Activated naive CD8-positive, alpha-beta T cell (primary cell): Measurements from ENCODE around the gene MAN1A1.

Experiments used
- H3K27ac Mint-ChIP-seq: one replicate; pipeline ENCODE4 v1.8.0; 2021; ENCODE audit warnings: mixed read lengths
- H3K27me3 Mint-ChIP-seq: one replicate; pipeline ENCODE4 v1.8.0; 2021; ENCODE audit warnings: mixed read lengths
- H3K36me3 Mint-ChIP-seq: one replicate; pipeline ENCODE4 v1.8.0; 2021; ENCODE audit warnings: mixed read lengths
- H3K4me1 Mint-ChIP-seq: one replicate; pipeline ENCODE4 v1.8.0; 2021; ENCODE audit warnings: low read depth, mixed read lengths
- H3K4me3 Mint-ChIP-seq: one replicate; pipeline ENCODE4 v1.8.0; 2021; ENCODE audit warnings: mild to moderate bottlenecking, mixed read lengths
- H3K9me3 Mint-ChIP-seq: one replicate; pipeline ENCODE4 v1.8.0; 2021; ENCODE audit warnings: low read depth, mixed read lengths

Gene MAN1A1

DNA sequence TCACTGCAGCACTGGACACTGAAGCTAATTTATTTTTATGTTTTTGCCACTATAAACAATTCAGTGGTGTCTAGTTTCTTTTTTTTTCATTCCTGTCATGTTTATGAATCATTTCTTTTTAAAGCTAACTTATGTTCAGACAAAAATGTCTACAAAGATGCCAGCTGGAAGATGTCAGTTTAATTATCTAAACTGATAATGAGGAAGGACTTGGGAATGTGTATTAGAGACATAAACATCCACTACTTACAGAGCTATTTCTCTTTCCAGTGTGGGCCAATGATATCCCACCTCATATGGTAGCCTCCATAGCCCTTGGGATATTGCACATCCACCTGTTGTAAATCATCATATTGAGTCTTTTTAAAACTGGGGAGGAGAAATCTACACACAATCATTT, 139.0 kb downstream of the MAN1A1 start:
- no peak overlapping the region for H3K27ac Mint-ChIP-seq
- no peaks in the 10 kb centered on the region for H3K4me1 Mint-ChIP-seq
- H3K36me3 Mint-ChIP-seq, result peaks cover 8% of the 10 kb centered on the region

GRCh38 chr6:119209452-119210205, 139.9 kb downstream of the MAN1A1 start:
- H3K27me3 Mint-ChIP-seq, result no peaks in the 10 kb centered on the region
- no peak overlapping the region for H3K27ac Mint-ChIP-seq
- no peak overlapping the region for H3K4me3 Mint-ChIP-seq
- peaks cover 9% of the 10 kb centered on the region for H3K36me3 Mint-ChIP-seq
- no peaks in the 10 kb centered on the region for H3K4me1 Mint-ChIP-seq
- H3K9me3 Mint-ChIP-seq, result no peaks in the 10 kb centered on the region

More for the DNA sequence above, 139.0 kb downstream of the MAN1A1 start:
- no peaks in the 10 kb centered on the region for H3K27me3 Mint-ChIP-seq
- H3K9me3 Mint-ChIP-seq, result no peaks in the 10 kb centered on the region
- H3K4me3 Mint-ChIP-seq, result no peak overlapping the region

DNA sequence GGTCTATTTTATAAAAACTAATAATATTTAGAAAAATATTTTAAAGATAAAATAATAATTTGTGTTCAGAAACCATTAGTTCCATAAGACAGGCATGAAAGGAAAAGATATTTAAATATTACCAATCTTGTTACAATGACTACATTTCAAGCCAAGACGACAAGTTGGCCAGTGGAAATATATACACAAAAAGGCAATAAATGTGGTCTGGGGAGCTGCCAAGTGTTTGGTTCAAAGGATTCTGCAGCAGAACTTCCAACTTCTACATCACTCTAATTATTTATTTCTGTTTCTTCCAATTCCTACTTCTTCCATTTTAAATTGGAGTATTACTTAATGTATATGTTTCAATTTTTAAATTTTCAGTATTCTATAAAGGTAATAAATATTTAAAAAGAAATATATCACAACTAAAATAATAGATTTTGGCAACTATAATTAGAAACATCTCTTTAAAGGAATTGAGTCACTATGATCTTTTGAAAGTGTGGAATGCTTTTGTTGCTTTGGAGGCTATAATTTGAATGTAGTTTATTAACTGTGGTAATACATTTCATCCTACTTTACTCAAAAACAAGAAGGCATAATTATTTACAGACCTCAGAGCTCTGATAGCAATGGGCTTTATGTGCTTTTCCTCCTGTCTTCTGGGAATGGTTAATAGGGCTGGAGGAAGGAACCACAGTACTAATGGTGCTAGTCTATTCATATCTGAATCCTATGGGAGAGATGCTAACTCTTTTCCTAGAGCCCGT, 141.4 kb downstream of the MAN1A1 start:
- Mint-ChIP-seq H3K9me3 (no peaks in the 10 kb centered on the region), H3K4me1 (no peaks in the 10 kb centered on the region), H3K36me3 (peaks cover 15% of the 10 kb centered on the region), H3K27me3 (no peaks in the 10 kb centered on the region), H3K4me3 (no peak overlapping the region), H3K27ac (no peak overlapping the region)

GRCh38 chr6:119207327-119207726, 142.2 kb downstream of the MAN1A1 start:
- H3K36me3 Mint-ChIP-seq, result peaks cover 21% of the 10 kb centered on the region
- H3K27me3 Mint-ChIP-seq, result no peaks in the 10 kb centered on the region
- H3K4me3 Mint-ChIP-seq, result no peak overlapping the region
- H3K27ac Mint-ChIP-seq, result no peak overlapping the region
- H3K9me3 Mint-ChIP-seq, result no peaks in the 10 kb centered on the region
- no peaks in the 10 kb centered on the region for H3K4me1 Mint-ChIP-seq

- Mint-ChIP-seq H3K9me3 (no peaks in the 10 kb centered on the region), H3K36me3 (peaks cover 22% of the 10 kb centered on the region), H3K27me3 (no peaks in the 10 kb centered on the region), H3K4me3 (no peak overlapping the region), H3K4me1 (no peaks in the 10 kb centered on the region), H3K27ac (no peak overlapping the region)
These were observed 143.5 kb downstream of the MAN1A1 start for GRCh38 chr6:119205911-119206618.

- H3K4me1 Mint-ChIP-seq, result no peaks in the 10 kb centered on the region
These were observed 144.8 kb downstream of the MAN1A1 start for GRCh38 chr6:119204719-119205118.

DNA sequence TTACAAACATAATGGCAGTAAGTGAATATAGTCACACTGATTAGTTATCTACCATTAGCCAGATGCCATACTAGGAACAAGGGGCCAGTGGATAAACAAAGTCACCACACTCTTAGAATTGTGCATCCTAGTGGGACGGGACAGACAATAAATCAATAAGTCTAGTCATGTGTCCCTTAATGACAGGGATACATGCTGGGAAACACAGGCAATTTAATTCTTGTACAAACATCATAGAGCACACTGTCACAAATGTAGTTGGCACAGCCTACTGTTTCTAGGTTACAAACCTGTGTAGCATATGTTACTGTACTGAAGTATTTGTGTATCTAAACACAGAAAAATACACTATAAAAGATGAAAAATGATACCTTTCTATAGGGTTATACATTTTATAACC, 148.1 kb downstream of the MAN1A1 start:
- H3K9me3 Mint-ChIP-seq, result no peaks in the 10 kb centered on the region
- H3K36me3 Mint-ChIP-seq, result peaks cover 31% of the 10 kb centered on the region

More at GRCh38 chr6:119204719-119205118, 144.8 kb downstream of the MAN1A1 start:
- no peaks in the 10 kb centered on the region for H3K27me3 Mint-ChIP-seq
- H3K9me3 Mint-ChIP-seq, result no peaks in the 10 kb centered on the region
- H3K4me3 Mint-ChIP-seq, result no peak overlapping the region
- no peak overlapping the region for H3K27ac Mint-ChIP-seq
- peaks cover 23% of the 10 kb centered on the region for H3K36me3 Mint-ChIP-seq

DNA sequence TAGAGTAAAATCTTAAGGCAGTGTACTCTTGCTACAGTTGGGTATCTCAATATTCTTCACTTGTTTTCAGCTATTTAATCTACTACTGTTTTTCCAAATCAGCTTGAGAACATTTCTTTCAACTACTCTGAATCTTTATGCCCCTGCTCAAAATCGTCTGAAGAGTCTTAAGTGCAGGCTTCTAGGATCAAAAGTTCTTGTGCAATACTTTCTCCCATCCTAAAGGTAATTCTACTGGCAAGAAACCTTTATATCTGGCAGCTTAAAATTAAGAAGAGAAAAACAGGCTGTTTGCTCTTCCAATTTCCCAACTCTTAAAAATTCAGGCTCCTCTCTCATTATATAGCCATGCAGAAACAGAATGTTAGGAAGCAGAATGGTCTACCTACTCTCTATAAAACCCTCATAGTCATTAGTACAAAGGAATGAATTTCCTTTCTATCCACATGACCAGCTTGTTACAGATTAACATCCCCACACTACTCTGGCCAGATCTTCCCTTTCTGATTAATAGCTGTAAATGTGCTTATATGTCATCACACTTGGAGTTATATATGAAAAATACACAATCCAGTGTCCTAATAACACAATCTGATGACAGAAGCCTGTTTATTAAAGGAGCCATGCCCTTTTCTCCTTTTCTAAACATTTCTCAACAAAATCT, 148.9 kb downstream of the MAN1A1 start:
- no peak overlapping the region for H3K4me3 Mint-ChIP-seq
- no peaks in the 10 kb centered on the region for H3K27me3 Mint-ChIP-seq
- H3K36me3 Mint-ChIP-seq, result peaks cover 27% of the 10 kb centered on the region
- no peaks in the 10 kb centered on the region for H3K9me3 Mint-ChIP-seq
- H3K4me1 Mint-ChIP-seq, result no peaks in the 10 kb centered on the region
- no peak overlapping the region for H3K27ac Mint-ChIP-seq

More for the DNA sequence above, 148.1 kb downstream of the MAN1A1 start:
- no peak overlapping the region for H3K27ac Mint-ChIP-seq
- no peaks in the 10 kb centered on the region for H3K4me1 Mint-ChIP-seq
- H3K27me3 Mint-ChIP-seq, result no peaks in the 10 kb centered on the region
- no peak overlapping the region for H3K4me3 Mint-ChIP-seq

GRCh38 chr6:119197271-119197670, 152.3 kb downstream of the MAN1A1 start:
- Mint-ChIP-seq H3K9me3 (no peaks in the 10 kb centered on the region), H3K27me3 (no peaks in the 10 kb centered on the region), H3K4me3 (no peak overlapping the region), H3K36me3 (peaks cover 24% of the 10 kb centered on the region), H3K27ac (no peak overlapping the region), H3K4me1 (no peaks in the 10 kb centered on the region)

- Mint-ChIP-seq H3K36me3 (peaks cover 28% of the 10 kb centered on the region), H3K9me3 (no peaks in the 10 kb centered on the region), H3K4me3 (no peak overlapping the region), H3K27ac (no peak overlapping the region), H3K27me3 (no peaks in the 10 kb centered on the region), H3K4me1 (no peaks in the 10 kb centered on the region)
These were observed 152.8 kb downstream of the MAN1A1 start for GRCh38 chr6:119196715-119197114.

DNA sequence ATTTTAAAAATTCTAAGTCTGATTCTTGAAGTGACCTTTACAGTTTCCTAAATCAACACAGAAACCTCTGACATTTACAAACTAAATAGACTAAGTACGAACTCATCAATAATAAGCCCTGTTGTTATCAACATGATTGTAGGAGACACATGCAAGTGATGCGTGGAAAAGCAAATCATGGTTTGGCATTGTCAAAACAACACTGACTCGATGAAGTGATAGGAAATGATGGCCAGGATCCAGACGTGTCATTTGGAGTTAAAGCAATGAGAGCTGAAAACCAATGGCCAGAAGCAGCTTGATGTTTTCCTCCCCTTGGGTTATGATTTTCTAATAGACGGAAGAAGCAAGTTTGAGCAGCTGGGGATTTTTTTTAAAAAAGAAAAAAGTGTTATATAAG, 153.7 kb downstream of the MAN1A1 start:
- Mint-ChIP-seq H3K27ac (no peak overlapping the region), H3K4me1 (no peaks in the 10 kb centered on the region), H3K4me3 (no peak overlapping the region), H3K27me3 (no peaks in the 10 kb centered on the region), H3K36me3 (peaks cover 26% of the 10 kb centered on the region), H3K9me3 (no peaks in the 10 kb centered on the region)

- Mint-ChIP-seq H3K9me3 (no peaks in the 10 kb centered on the region), H3K27me3 (no peaks in the 10 kb centered on the region), H3K4me3 (no peak overlapping the region), H3K27ac (no peak overlapping the region), H3K36me3 (peaks cover 26% of the 10 kb centered on the region), H3K4me1 (no peaks in the 10 kb centered on the region)
These were observed 154.4 kb downstream of the MAN1A1 start for GRCh38 chr6:119195204-119195603.

DNA sequence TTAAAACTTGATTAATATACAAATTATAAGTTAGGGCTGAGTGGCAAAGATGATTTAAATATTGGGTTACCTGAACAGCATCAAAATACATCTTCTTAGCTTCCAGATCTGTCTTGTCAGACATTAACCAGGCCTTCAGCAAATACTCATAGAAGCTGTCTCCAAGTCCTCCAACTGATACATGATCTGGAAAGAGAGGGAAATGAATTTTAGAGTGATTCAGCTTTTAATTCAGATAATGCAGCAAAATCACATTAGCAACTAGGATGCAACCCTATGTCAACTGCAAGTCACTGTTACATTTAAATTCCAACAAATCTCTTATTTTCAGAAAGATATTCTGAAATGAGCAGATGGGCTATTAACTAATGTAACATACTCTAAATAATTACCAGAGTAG, 155.9 kb downstream of the MAN1A1 start:
- no peaks in the 10 kb centered on the region for H3K4me1 Mint-ChIP-seq
- peaks cover 32% of the 10 kb centered on the region for H3K36me3 Mint-ChIP-seq
- H3K9me3 Mint-ChIP-seq, result no peaks in the 10 kb centered on the region
- no peak overlapping the region for H3K27ac Mint-ChIP-seq
- no peaks in the 10 kb centered on the region for H3K27me3 Mint-ChIP-seq
- H3K4me3 Mint-ChIP-seq, result no peak overlapping the region

- H3K4me1 Mint-ChIP-seq, result no peaks in the 10 kb centered on the region
- peaks cover 37% of the 10 kb centered on the region for H3K36me3 Mint-ChIP-seq
- H3K9me3 Mint-ChIP-seq, result no peaks in the 10 kb centered on the region
- H3K27ac Mint-ChIP-seq, result no peak overlapping the region
- H3K4me3 Mint-ChIP-seq, result no peak overlapping the region
- H3K27me3 Mint-ChIP-seq, result no peaks in the 10 kb centered on the region
These were observed 157.4 kb downstream of the MAN1A1 start for GRCh38 chr6:119192200-119192599.

GRCh38 chr6:119190176-119190575, 159.4 kb downstream of the MAN1A1 start:
- Mint-ChIP-seq H3K27me3 (no peaks in the 10 kb centered on the region), H3K27ac (no peak overlapping the region), H3K4me3 (no peak overlapping the region), H3K9me3 (no peaks in the 10 kb centered on the region), H3K4me1 (no peaks in the 10 kb centered on the region), H3K36me3 (peaks cover 39% of the 10 kb centered on the region)
